Breast epithelium (tissue), 3 donors: Measurements from ENCODE around the gene IL17C.

Source experiments
- CTCF ChIP-seq, 3 donors: fragments of 450-650 bp; IDR thresholded peaks; one replicate each; pipeline ENCODE4 v1.5.1; 2016 to 2017; ENCODE audit warnings: antibody characterized with exemption in 3 of 3, mild to moderate bottlenecking in 3 of 3, moderate library complexity in 3 of 3
- POLR2A ChIP-seq: fragments of 450-650 bp; IDR thresholded peaks from one replicate; pipeline ENCODE4 v1.6.1; 2016; ENCODE audit warnings: antibody characterized with exemption, mild to moderate bottlenecking, moderate library complexity
- POLR2AphosphoS5 ChIP-seq, 3 donors: sonication (generic); formaldehyde crosslinking; IDR thresholded peaks; one replicate each; pipeline ENCODE4 v1.6.1; 2017; ENCODE audit warnings: antibody characterized with exemption in 3 of 3

- no peak for TF ChIP-seq CTCF (IDR thresholded peaks at IDR 0.05)
- TF ChIP-seq POLR2A: no peak
- no peak for TF ChIP-seq POLR2AphosphoS5 (IDR thresholded peaks at IDR 0.05)
Observed at GRCh38 chr16:88631920-88632586, 6.3 kb upstream of the IL17C start.
